ENCODE data around the gene MAGEF1.

The MAGEF1 gene

DNA sequence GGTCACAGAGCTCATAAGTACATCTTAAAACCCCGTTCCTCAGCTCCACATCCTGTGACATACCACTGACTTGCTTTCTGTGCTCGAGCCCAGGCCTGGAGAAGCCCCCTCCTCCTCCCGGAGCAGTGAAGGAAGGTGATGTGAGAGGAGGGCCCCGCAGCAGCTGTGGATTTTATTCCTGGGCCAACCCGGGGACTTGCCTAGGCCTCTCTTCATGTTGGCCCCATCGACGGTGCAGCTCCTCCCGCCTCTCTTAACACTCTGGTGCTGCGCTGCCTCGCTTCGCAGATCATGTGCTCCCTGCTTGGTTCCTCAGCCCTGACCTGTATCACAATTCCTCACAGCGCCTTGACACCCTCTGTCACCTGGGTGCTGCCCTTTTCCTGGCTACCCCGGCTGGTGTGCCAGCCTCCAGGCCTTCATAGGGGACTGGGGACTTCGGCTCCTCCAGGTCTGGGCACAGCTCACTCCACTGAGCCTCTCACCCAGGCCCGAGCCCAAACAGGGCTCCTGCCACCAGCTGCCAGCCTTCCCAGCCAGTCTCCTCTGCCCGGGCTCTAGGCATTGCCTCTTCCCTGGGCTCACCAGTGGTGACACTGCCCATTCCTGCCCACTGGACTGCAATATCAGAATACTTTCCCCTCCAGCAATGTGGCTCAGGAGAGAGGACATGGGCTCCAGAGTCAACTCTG lies 21.5 kb downstream of the MAGEF1 start:
- DNase-seq (ENCODE audit: low spot score), result no peak

DNA sequence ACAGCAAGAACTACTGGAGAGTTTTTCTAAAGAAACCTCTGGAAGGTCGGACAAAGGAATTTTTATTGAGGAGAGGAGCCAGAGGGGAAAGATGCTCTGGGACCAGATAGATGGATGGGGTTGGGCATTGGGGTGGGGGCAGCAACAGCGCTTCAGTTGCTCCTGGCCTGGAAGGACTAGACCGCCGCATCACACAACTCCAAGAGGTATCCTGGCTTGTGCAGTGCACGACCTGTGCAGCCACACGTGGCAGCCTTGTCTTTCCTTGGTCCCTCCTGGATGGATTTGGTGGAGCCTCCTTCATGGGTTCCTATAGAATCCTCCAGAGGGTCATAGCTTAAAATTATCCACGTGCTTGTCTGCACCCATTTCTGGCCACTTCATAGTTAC lies 23.0 kb downstream of the MAGEF1 start:
- no peak for DNase-seq (ENCODE audit: low spot score)

DNA sequence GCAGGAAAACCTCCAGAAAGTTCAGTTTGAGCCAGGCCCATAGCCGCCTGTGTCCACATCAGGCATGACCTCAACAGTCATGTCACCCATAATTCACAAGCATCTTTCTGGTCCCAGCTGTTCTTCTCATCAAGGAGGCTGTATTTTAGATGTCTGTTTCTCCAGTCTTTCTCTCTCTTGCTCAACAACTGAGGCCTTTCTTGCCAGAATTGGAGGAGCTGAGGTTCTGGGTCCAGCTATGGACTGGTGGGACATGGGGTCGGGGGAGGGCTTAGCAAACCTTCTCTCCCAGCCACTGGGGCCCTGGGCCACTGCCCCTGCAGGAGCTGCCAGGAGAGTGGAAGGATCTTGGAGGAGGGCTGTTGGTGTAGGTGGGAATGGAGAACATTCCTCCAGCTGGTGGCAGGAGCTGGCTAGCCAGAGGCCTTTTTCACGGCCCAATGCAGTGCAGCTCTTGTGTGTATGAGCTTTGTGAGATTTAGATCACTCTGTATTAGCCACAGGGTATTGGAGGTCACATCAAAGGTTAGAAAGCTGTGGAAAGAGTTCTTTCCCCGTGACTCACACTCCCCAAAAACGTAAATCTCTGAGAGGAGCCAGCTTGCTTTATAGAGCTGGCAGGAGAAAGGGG lies 23.5 kb downstream of the MAGEF1 start:
- no peak for DNase-seq (ENCODE audit: low spot score)

- no peak for DNase-seq (ENCODE audit: low spot score)
These were observed 24.4 kb downstream of the MAGEF1 start for GRCh38 chr3:184687363-184688015.

- DNase-seq (ENCODE audit: low spot score), result no peak
These were observed 26.2 kb downstream of the MAGEF1 start for GRCh38 chr3:184685646-184686045.

DNA sequence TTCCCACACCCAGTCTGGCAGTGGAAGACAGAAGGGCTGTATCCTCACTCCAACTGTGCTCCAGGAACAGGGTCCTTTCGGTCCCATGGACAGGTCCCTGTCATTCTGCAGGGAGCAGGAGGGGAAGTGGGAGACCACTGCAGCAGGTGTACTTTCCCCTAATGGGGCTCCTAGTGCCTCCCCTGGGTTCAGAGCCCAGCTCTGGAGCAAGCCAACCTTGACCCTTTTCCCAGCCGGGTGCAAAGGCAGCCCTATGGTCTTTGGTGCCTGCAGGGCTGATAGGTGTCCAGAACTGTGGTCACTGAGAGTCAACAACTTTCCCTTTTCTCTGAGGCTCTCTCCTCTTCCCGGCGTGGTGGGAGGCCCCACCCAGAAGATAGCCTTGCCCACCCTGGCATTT lies 26.8 kb downstream of the MAGEF1 start:
- no peak for DNase-seq (ENCODE audit: low spot score)

- no peak for DNase-seq (ENCODE audit: low spot score)
These were observed 27.8 kb downstream of the MAGEF1 start for GRCh38 chr3:184683900-184684560.

DNA sequence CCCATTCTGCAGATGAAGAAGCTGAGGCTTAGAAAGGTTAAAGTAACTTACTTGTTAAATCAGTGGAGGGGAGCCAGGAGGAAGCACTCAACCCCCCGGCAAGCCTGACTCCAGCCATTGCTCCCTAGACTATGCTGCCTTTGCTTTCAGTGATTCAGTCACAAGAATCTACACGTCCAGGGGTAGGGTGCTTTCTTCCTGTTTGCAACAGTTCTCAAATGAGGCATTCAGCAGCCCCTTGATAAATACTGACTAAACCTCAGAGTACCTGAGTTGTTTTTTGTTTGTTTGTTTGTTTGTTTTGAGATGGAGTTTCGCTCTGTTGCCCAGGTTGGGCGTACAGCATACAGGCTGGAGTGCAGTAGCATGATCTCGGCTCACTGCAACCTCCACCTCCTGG lies 28.6 kb downstream of the MAGEF1 start:
- no peak for DNase-seq (ENCODE audit: low spot score)

GRCh38 chr3:184682671-184683070 lies 29.2 kb downstream of the MAGEF1 start:
- no peak for DNase-seq (ENCODE audit: low spot score)

GRCh38 chr3:184680385-184681345 lies 31.2 kb downstream of the MAGEF1 start:
- no peak for DNase-seq (ENCODE audit: low spot score)

DNA sequence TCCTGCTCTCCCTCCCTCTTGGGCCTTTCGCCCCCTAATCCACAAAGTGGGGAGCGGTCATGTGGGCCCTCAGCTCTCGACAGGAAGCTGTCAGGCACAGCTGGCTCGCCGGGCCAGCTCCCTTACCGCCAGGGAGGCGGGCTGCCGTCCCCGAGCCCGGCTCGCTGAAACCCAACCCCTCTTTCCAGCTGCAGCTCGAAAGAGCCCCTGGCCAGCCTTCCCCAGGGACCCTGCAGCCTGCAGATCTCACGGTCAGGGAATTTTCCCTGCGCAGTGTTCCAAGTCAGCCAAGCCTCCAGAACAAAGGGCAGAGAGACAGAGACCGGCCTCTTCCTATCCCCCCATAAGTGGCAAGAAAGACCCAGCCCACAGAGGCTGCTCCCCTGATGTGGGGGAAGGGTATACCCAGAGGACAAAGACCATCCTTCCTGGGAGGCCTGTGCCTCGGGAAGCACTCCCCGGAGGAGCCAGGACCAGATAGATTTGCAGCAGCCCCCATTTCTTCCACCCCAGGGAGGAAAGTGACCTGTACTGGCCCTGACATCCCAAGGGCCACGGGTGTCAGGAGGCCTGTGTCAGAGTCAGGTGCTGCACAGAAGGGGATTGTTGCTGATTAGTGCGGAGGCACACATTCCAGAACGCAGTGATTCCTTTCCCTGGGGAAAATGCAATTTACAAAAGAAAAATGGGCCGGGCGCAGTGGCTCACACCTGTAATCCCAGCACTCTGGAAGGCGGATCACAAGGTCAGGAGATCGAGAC lies 32.6 kb downstream of the MAGEF1 start:
- DNase-seq (ENCODE audit: low spot score), result no peak

DNA sequence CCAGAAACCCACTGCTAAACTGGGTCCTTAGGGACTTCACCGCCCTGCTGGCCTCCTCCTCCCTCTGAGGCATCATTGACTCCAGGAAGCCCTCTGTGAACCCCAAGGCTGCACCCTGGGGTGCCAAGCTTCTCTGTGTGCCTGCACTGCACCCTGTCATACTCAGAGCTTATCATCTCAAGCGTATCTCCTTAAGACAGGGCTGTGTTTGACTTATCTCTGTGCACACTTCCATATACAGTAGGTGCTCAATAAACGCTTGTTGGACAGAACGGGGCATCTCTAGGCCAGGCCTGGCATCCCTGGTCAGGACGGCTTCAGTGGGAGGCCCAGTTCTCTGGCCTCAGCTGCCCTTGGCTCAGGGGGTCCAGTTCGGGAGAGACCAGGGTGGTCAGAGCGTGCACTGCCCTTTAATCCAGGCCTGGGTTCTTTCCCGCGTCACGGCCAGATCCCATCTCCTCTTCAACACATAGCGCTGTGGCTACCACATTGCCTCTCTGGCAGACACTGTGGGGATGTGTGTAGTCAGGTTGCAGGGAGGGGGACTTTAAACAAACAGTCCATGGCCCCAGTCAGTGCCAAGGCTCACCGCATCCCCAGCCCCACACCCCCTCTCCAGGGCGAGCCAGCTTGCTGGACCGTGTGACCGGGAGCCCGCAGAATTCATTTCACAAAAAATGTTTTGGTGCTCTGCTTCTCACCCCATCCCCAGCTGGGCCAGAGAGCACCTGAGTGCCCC lies 33.4 kb downstream of the MAGEF1 start:
- DNase-seq (ENCODE audit: low spot score), result no peak

DNA sequence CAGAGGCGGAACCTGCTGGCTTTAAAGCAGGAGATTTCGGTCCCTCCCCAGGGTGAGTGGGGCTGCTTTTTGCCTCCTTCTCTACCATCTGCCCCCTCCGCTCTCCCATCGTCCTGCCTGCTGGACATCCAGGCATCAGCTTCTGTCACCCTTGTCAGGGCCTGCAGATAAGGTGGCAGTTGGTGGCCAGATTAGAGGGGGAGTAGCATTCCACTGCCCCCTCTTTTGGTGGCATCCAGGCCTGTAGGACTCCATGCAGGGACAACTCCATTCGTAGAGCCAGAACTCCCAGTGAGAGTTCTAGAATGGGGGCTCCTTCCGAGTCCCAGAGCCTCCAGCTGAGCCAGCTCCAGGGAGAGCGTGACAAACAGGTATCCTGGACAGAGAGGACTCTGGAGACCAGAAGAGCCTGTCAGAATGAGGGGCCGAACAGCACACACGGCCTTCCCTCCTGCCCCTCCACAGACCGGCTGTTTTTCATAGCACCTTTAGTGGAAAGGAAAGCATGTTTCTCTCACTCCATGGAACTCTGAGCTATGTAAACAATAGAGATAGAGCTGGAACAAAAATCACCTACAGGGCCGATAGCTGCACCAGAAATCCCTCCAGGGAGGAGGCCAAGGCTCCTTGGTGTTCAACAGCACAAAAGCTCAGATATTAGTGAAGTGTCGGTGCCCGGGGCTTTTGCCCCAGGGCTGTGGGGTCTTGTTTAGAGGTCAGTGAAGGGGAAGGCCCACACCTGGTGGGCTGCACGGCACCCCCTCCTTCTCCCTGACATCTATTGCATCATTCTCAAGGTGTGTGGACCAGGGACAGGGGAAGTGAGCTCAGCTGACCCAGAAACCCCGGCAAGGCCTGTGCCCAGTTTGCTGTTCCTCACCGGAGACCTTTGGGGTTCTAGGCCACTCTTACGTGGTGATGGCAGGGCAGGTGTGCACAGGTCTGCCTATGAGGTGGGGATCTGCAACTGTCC lies 34.2 kb downstream of the MAGEF1 start:
- no peak for DNase-seq (ENCODE audit: low spot score)

- no peak for DNase-seq (ENCODE audit: low spot score)
These were observed 34.9 kb downstream of the MAGEF1 start for GRCh38 chr3:184676927-184677326.

DNA sequence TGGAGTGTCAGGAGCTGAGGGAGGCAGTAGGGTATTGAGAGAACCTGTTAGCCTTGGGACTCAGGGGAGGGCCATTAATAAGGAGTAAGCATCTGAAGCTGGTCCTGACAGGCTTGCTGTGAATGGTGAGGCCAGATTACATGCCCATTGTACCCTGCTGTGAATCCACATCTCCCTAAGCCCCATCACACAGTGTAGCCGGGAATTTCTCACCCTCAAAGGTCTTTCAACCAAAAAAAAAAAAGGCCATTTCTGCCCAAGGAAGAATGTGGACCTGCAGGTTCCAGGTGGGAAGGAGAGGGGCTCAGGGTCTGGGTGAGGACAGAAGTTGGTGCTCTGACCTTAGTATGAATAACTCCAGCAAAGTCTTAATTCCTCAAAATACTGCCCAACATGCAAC lies 37.2 kb downstream of the MAGEF1 start:
- no peak for DNase-seq (ENCODE audit: low spot score)

DNA sequence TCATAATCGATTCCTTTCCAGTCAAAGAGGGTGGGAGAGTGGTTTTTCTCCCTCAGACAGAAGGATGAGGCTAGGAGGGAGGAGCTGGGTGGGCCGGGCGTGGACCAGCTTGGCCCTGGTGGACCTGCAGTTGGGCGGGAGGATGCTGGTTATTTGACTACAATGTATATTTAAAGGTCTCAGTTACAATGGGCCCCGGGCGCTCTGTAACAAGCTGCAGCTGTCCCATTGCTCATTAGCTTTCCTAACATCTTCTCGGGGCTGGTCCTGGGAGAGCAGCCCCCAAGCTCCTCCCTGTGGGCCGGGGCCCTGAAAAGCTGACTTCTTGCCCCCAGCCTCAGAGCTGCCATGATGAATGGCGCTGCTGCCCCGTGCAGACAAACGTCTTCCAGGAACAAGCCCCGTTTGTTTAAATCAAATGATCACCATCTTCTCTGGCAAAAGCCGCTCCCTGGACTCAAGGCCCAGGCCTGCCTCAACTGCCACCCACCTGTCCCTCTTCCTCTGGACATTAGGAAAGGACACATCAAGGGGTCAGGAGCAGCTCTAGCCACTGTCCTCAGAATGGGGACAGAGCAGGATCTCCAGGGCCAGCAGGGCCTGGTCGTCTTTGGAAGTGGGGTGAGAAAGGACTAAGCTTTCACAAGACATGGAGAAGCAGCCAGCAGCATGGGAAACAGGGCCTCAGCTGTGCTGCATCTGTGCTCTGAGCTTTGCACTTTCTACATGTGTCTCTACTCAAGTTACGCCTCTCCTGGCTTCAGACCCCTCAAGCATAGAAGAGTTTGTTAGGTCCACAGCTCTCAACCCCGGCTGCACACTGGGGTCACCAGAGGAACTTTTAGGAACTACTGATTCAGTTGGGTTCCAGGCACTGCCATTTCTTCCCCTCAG lies 38.6 kb downstream of the MAGEF1 start:
- DNase-seq (ENCODE audit: low spot score), result no peak

GRCh38 chr3:184672335-184672734 lies 39.5 kb downstream of the MAGEF1 start:
- DNase-seq (ENCODE audit: low spot score), result no peak

GRCh38 chr3:184670091-184670602 lies 41.7 kb downstream of the MAGEF1 start:
- DNase-seq (ENCODE audit: low spot score), result no peak
